Right lobe of liver (tissue), 6 donors: ENCODE results near the gene CCDC51. TPM values are rescaled to one million over a fixed set of nuclear protein-coding genes. Genes with fewer than 3 reads are reported as not detected.

Source experiments
- ATAC-seq, 4 donors: fragments of 200-7000 bp; cut with Tn5 transposase; one replicate each; pipeline ENCODE4 v1.9.1; 2020; ENCODE audit warnings: mild to moderate bottlenecking in 4 of 4, moderate library complexity in 4 of 4
- DNase-seq, 3 donors: peaks; one replicate each; pipeline ENCODE4 v3.0.0-alpha.2; 2020
- H3K27ac ChIP-seq, 3 donors: fragments of 200-600 bp; one replicate each; pipeline ENCODE4 v1.8.0; 2022
- H3K27me3 ChIP-seq, 2 donors: fragments of 200-600 bp; one replicate each; pipeline ENCODE4 v1.8.0; 2022
- H3K36me3 ChIP-seq, 4 donors: fragments of 200-600 bp; sonication (generic) in 1 of 4; one replicate each; pipeline versions ENCODE4 v1.5.1 to v1.8.0; 2017 to 2022; ENCODE audit warnings: control low read depth in 1 of 4
- H3K4me1 ChIP-seq, 4 donors: fragments of 200-600 bp; sonication (generic) in 1 of 4; one replicate each; pipeline versions ENCODE4 v1.5.1 to v1.8.0; 2017 to 2022; ENCODE audit warnings: control low read depth in 1 of 4
- H3K4me3 ChIP-seq, 3 donors: fragments of 200-600 bp; one replicate each; pipeline ENCODE4 v1.8.0; 2022
- H3K9me3 ChIP-seq, 4 donors: fragments of 200-600 bp; sonication (generic) in 1 of 4; one replicate each; pipeline versions ENCODE4 v1.5.1 to v1.8.0; 2017 to 2022; ENCODE audit warnings: control low read depth in 1 of 4
- CTCF ChIP-seq, 4 donors: fragments of 200-600 bp in 3 of 4; fragments of 450-650 bp in 1 of 4; IDR thresholded peaks; one replicate each; pipeline versions ENCODE4 v1.5.1 to v1.8.0; 2016 to 2022; ENCODE audit warnings: antibody characterized with exemption in 4 of 4, mild to moderate bottlenecking in 2 of 4
- POLR2A ChIP-seq: fragments of 450-650 bp; IDR thresholded peaks from one replicate; pipeline ENCODE4 v1.6.1; 2017; ENCODE audit warnings: antibody characterized with exemption, mild to moderate bottlenecking
- WGBS: methylation state at CpG from one replicate; pipeline ENCODE4 v1.1.6; 2018; ENCODE audit warnings: low coverage, low lambda C conversion rate; ENCODE audit not compliant: insufficient coverage; ENCODE audit errors: missing lambda C conversion rate; 5-methylcytosine and 5-hydroxymethylcytosine counted together
- intact Hi-C, 2 donors: fragments of 100-400 bp; cut with DNase I; formaldehyde crosslinking; loops; one replicate each; pipeline versions ENCODE4 v1.11.2 to v1.14.1; 2022
- total RNA-seq, 6 experiments: library from RNA; depleted of rRNA in 2 of 6; stranded (reverse); fragments of >200 nt in 2 of 6; fragmentation: NEBNext Ultra II Directional in 3 of 6; extraction: Animal tissue kit (Norgen Biotek cat#: 25700) in 3 of 6; gene quantifications; one replicate each; pipeline versions ENCODE4 v1.1.0 to v1.2.4, GENCODE V29; 2016 to 2023
- donor health status: DM: no; HTN: yes; CAD: no.
- donor health status: DM: no; HTN: no; CAD: no.
- donor health status: DM: no; HTN: no; CAD: no.
- donor health status: DM: no; HTN: yes; CAD: no.
- donor health status: DM: no; HTN: yes; CAD: no.

CCDC51 gene
- total RNA-seq, 6 experiments from 2014 or later: 5.9 to 16.0 (median 8.1) TPM

DNA sequence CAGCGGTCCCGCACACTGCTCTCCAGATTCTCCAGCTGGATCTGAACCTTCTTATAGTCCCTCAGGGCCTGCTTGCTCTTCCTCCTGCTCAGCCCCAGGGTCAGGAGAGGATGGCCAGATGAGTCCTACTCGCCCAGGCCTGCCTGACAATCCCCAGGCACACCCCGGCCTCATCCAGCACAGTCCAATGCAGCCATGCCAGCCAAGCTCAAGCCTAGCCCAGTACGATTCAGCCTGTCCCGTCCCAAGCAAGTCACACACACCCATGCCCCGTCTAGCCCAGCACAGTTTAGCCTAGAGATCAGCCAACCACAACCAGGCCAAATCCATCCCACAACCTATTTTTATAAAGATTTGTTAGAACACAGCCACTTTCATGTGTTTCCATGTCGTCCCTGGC lies 26.8 kb downstream of the CCDC51 start:
- Histone ChIP-seq H3K27me3 (no peaks in the 10 kb centered on the region), H3K36me3 (peaks cover 0 to 99% (median 44%) of the 10 kb centered on the region in 4 donors), H3K9me3 (no peaks in the 10 kb centered on the region), H3K4me3 (no peak overlapping the region), H3K4me1 (no peaks in the 10 kb centered on the region), H3K27ac (no peak overlapping the region)
- DNase-seq (peak in 2 of 3 donors; percentile 7 to 33), ATAC-seq (no peak)
- intact Hi-C loops: no loop called here
- 47% methylated on average over 3 of the region's 8 CpGs for WGBS
- TF ChIP-seq CTCF (IDR thresholded peaks at IDR 0.05) (no peak), POLR2A (no peak)

- no peaks in the 10 kb centered on the region for H3K9me3 ChIP-seq
- TF ChIP-seq CTCF (IDR thresholded peaks at IDR 0.05) (no peak), POLR2A (no peak)
- no peak overlapping the region for H3K4me3 ChIP-seq
- 83% methylated on average over 6 of the region's 19 CpGs for WGBS
- no peak for ATAC-seq
- DNase-seq: peak in 2 of 3 donors; percentile 42 to 46
- H3K4me1 ChIP-seq: no peaks in the 10 kb centered on the region
- intact Hi-C loops: no loop called here
- peaks cover 0 to 99% (median 41%) of the 10 kb centered on the region in 4 donors for H3K36me3 ChIP-seq
- H3K27ac ChIP-seq: no peak overlapping the region
- no peaks in the 10 kb centered on the region for H3K27me3 ChIP-seq
These were observed 27.4 kb downstream of the CCDC51 start for GRCh38 chr3:48412375-48413001.

GRCh38 chr3:48411606-48412374 lies 28.1 kb downstream of the CCDC51 start:
- H3K4me3 ChIP-seq: no peak overlapping the region
- WGBS: 90% methylated on average over 2 of the region's 11 CpGs
- ATAC-seq (no peak), DNase-seq (peak in 2 of 3 donors; percentile 12 to 38)
- TF ChIP-seq CTCF (IDR thresholded peaks at IDR 0.05): no peak
- no peak for TF ChIP-seq POLR2A
- peaks cover 0 to 98% (median 40%) of the 10 kb centered on the region in 4 donors for H3K36me3 ChIP-seq
- no peaks in the 10 kb centered on the region for H3K27me3 ChIP-seq
- no peak overlapping the region for H3K27ac ChIP-seq
- no peaks in the 10 kb centered on the region for H3K4me1 ChIP-seq
- no peaks in the 10 kb centered on the region for H3K9me3 ChIP-seq
- intact Hi-C loops: no loop called here

GRCh38 chr3:48411041-48411588 lies 28.8 kb downstream of the CCDC51 start:
- ATAC-seq: no peak
- TF ChIP-seq POLR2A: no peak
- no peak for TF ChIP-seq CTCF (IDR thresholded peaks at IDR 0.05)
- H3K9me3 ChIP-seq: no peaks in the 10 kb centered on the region
- no peak overlapping the region for H3K27ac ChIP-seq
- H3K4me1 ChIP-seq: no peaks in the 10 kb centered on the region
- peak in 2 of 3 donors; percentile 11 to 29 for DNase-seq
- H3K4me3 ChIP-seq: no peak overlapping the region
- no peaks in the 10 kb centered on the region for H3K27me3 ChIP-seq
- H3K36me3 ChIP-seq: peaks cover 0 to 98% (median 41%) of the 10 kb centered on the region in 4 donors
- intact Hi-C loops: no loop called here
- 88% methylated on average over 8 of the region's 9 CpGs for whole genome bisulfite sequencing
